ENCODE measurements around the gene PRDM2. TPM values are rescaled to one million over a fixed set of nuclear protein-coding genes. Genes with fewer than 3 reads are reported as not detected.

PRDM2 gene
- polyA plus RNA-seq, 1 donor (not counting 4 experiments of a cell fraction or from before 2014, with no cell fraction given) = 13.8 TPM

- H3K4me3 ChIP-seq (ENCODE audit: control insufficient read depth in 2 of 3, extremely low read depth in 1 of 3, insufficient read depth in 2 of 3, low read depth in 1 of 3, low read length in 3 of 3) = no peak overlapping the region
- FAIRE-seq = no peak
- no peak overlapping the region for H3K9ac ChIP-seq (ENCODE audit: control insufficient read depth, extremely low read depth, insufficient read depth, low read length)
- H4K20me1 ChIP-seq (ENCODE audit: control insufficient read depth, extremely low read depth, insufficient read depth, low read length) = peaks cover 19% of the 10 kb centered on the region
- H3K9me3 ChIP-seq (ENCODE audit: control insufficient read depth, low read depth, low read length) = no peaks in the 10 kb centered on the region
- no peak for DNase-seq (ENCODE audit: low read depth, low spot score)
- no peaks in the 10 kb centered on the region for H3K27me3 ChIP-seq (ENCODE audit: control insufficient read depth, extremely low read depth, insufficient read depth, low read length)
- peaks cover 91% of the 10 kb centered on the region for H3K79me2 ChIP-seq (ENCODE audit: control insufficient read depth, insufficient read depth, low read length)
- peaks cover 18% of the 10 kb centered on the region for H3K4me1 ChIP-seq (ENCODE audit: control insufficient read depth, extremely low read depth, insufficient read depth, low read length)
- TF ChIP-seq, protein P1, sequence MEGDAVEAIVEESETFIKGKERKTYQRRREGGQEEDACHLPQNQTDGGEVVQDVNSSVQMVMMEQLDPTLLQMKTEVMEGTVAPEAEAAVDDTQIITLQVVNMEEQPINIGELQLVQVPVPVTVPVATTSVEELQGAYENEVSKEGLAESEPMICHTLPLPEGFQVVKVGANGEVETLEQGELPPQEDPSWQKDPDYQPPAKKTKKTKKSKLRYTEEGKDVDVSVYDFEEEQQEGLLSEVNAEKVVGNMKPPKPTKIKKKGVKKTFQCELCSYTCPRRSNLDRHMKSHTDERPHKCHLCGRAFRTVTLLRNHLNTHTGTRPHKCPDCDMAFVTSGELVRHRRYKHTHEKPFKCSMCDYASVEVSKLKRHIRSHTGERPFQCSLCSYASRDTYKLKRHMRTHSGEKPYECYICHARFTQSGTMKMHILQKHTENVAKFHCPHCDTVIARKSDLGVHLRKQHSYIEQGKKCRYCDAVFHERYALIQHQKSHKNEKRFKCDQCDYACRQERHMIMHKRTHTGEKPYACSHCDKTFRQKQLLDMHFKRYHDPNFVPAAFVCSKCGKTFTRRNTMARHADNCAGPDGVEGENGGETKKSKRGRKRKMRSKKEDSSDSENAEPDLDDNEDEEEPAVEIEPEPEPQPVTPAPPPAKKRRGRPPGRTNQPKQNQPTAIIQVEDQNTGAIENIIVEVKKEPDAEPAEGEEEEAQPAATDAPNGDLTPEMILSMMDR (optimal IDR thresholded peaks at IDR 0.05 in 1 of 3, IDR thresholded peaks at IDR 0.05 in 1 of 3, conservative IDR thresholded peaks at IDR 0.05 in 1 of 3; ENCODE audit: extremely low read depth in 1 of 3, insufficient read depth in 2 of 3, low read length in 3 of 3) = no peak
- no peak for TF ChIP-seq EZH2 (IDR thresholded peaks at IDR 0.05; ENCODE audit: low read length)
- peaks cover 4% of the 10 kb centered on the region for H3K9me1 ChIP-seq (ENCODE audit: control insufficient read depth, extremely low read depth, insufficient read depth, low read length)
- H3K36me3 ChIP-seq (ENCODE audit: control insufficient read depth in 2 of 2, extremely low read depth in 1 of 2, insufficient read depth in 2 of 2, low read length in 2 of 2) = peaks cover 0 to 17% of the 10 kb centered on the region in 2 experiments
- H3K4me2 ChIP-seq (ENCODE audit: control insufficient read depth, extremely low read depth, insufficient read depth, low read depth, low read length) = no peak overlapping the region
- H3K27ac ChIP-seq (ENCODE audit: control insufficient read depth, insufficient read depth, low read length) = no peak overlapping the region
- dilution Hi-C loops (cut with MboI; ENCODE audit: extremely low pct_ligation_motif_present, low sequenced_read_pairs) = no loop called here
- H2AFZ ChIP-seq (ENCODE audit: control insufficient read depth, low read length) = no peak overlapping the region
These were observed 69.2 kb downstream of the PRDM2 start for GRCh38 chr1:13769212-13769611.

DNA sequence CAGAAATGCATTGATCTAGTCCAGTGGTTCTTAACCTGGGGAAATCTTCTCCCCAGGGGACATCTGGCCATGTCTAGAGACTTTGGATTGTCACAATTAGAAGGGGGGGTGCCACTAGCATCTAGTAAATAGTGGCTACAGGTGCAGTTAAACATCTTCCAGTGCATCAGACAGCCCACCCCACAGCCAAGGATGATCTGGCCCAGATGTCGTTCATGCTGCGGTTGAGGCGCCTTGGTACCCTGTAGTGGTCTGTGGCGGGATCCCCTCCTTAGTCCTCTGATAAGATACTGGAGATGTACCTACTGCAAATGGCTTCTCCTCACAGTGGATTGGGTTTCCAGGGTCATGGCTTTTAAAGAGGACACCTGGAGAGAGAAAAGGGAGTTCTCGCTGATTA is 69.8 kb downstream of the PRDM2 start:
- FAIRE-seq = no peak
- Histone ChIP-seq H3K79me2 (ENCODE audit: control insufficient read depth, insufficient read depth, low read length) (peaks cover 85% of the 10 kb centered on the region), H3K27ac (ENCODE audit: control insufficient read depth, insufficient read depth, low read length) (no peak overlapping the region), H3K9me3 (ENCODE audit: control insufficient read depth, low read depth, low read length) (no peaks in the 10 kb centered on the region), H3K4me3 (ENCODE audit: control insufficient read depth in 2 of 3, extremely low read depth in 1 of 3, insufficient read depth in 2 of 3, low read depth in 1 of 3, low read length in 3 of 3) (no peak overlapping the region), H3K36me3 (ENCODE audit: control insufficient read depth in 2 of 2, extremely low read depth in 1 of 2, insufficient read depth in 2 of 2, low read length in 2 of 2) (peaks cover 0 to 17% of the 10 kb centered on the region in 2 experiments), H3K9ac (ENCODE audit: control insufficient read depth, extremely low read depth, insufficient read depth, low read length) (no peak overlapping the region), H3K9me1 (ENCODE audit: control insufficient read depth, extremely low read depth, insufficient read depth, low read length) (peaks cover 4% of the 10 kb centered on the region), H3K27me3 (ENCODE audit: control insufficient read depth, extremely low read depth, insufficient read depth, low read length) (no peaks in the 10 kb centered on the region), H2AFZ (ENCODE audit: control insufficient read depth, low read length) (no peak overlapping the region), H3K4me2 (ENCODE audit: control insufficient read depth, extremely low read depth, insufficient read depth, low read depth, low read length) (no peak overlapping the region), H4K20me1 (ENCODE audit: control insufficient read depth, extremely low read depth, insufficient read depth, low read length) (peaks cover 19% of the 10 kb centered on the region), H3K4me1 (ENCODE audit: control insufficient read depth, extremely low read depth, insufficient read depth, low read length) (peaks cover 16% of the 10 kb centered on the region)
- TF ChIP-seq EZH2 (IDR thresholded peaks at IDR 0.05; ENCODE audit: low read length) = no peak
- TF ChIP-seq, protein P1 (optimal IDR thresholded peaks at IDR 0.05 in 1 of 3, IDR thresholded peaks at IDR 0.05 in 1 of 3, conservative IDR thresholded peaks at IDR 0.05 in 1 of 3; ENCODE audit: extremely low read depth in 1 of 3, insufficient read depth in 2 of 3, low read length in 3 of 3) = no peak
- no peak for DNase-seq (ENCODE audit: low read depth, low spot score)
- dilution Hi-C loops (cut with MboI; ENCODE audit: extremely low pct_ligation_motif_present, low sequenced_read_pairs) = no loop called here

All from keratinocyte (primary cell).